Inflammatory macrophage (primary cell): ENCODE measurements around the gene NTRK2.

Experiments
- DNase-seq, 2 donors: peaks; one replicate each; pipeline ENCODE4 v3.0.0-alpha.2; 2020 to 2022

The NTRK2 gene

DNA sequence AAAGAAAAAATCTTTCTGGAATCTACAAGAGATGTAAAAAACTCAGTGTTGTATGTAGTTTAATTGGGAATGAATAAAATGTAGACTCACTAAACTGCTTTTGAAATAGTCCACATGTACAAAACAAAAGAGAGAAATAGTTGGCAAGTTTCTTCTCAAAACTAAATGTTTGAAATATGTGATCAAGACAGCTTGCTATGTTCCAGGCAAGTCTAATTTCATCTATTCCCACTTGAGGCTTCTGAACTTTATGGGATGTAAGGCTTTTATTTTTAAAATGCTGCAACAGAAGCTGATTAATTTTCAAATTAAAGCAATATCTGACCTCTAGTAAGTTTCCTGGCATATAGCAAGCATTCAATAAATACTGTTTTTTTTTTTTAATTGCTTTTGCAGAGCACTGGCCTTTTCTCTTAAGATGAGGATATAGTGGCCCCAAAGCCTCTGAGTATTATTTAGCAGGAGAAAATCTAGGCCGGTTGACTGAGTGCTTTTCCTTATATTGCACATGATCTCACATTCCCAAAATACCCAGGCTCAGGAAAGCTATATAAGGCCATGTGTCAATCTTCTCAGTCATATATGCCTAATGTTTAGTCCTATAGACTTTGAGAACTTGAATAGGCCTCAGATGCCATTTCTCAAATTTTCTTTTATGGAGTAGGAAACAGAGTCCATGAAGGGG, 183.2 kb downstream of the NTRK2 start:
- no peak for DNase-seq

DNA sequence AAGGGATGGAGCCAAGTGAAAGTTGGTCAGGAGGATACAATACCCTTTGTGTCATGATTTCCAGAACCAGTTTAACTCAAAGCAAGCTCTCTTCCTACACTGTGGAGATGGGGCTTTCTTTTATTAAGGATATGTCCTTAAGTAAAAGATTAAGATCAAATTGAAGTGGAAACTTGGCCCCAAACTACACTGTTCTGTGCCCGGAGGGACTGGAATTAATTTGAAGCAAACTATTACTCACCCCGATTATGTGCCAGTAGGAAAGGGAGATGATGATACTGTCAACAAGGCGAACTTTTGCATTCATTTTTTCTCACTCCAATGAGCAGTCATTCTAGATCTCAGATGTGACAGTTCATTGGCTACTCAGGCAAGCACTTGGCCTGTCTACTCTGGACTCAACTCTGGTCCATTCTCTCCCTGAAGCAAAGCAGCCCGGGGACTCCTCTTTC, 186.7 kb downstream of the NTRK2 start:
- DNase-seq, result no peak

DNA sequence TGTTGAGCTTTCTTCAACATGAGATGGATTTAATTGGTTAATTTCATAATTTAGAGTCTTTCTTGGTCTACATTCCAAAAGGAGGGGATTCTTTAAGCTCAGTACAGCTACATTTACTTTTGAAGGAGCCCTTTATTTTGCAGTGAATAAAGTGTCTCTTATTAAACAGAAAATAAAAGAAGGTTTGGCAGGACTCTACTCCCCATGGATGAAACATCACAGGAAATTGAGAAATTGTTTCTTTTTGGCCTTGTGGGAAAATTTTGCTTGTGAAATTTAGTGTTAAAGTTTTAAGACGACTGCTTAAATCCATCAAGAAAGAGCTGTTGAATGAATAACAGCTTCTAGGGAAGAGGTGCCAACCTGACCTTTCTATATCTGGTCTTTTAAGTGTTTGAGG, 187.7 kb downstream of the NTRK2 start:
- DNase-seq, result no peak

DNA sequence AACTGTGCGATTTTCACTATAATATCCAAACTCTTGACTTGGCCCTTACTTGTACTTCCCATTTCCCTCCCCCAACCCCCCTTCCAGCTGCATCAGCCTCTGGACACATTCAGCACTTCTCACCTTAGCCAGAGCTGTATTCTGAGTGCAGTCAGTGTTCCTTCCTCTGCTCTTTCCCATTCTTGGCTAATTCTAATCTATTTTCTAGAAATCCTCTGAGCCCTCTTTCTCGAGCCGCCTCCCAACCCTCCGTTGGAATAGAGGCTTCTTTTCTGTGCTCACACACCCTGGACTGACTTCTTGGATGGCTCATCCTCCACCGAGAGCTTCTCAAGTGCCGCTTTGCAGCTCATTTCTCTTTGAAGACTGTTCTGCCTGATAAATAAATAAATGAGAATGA, 188.8 kb downstream of the NTRK2 start:
- no peak for DNase-seq

DNA sequence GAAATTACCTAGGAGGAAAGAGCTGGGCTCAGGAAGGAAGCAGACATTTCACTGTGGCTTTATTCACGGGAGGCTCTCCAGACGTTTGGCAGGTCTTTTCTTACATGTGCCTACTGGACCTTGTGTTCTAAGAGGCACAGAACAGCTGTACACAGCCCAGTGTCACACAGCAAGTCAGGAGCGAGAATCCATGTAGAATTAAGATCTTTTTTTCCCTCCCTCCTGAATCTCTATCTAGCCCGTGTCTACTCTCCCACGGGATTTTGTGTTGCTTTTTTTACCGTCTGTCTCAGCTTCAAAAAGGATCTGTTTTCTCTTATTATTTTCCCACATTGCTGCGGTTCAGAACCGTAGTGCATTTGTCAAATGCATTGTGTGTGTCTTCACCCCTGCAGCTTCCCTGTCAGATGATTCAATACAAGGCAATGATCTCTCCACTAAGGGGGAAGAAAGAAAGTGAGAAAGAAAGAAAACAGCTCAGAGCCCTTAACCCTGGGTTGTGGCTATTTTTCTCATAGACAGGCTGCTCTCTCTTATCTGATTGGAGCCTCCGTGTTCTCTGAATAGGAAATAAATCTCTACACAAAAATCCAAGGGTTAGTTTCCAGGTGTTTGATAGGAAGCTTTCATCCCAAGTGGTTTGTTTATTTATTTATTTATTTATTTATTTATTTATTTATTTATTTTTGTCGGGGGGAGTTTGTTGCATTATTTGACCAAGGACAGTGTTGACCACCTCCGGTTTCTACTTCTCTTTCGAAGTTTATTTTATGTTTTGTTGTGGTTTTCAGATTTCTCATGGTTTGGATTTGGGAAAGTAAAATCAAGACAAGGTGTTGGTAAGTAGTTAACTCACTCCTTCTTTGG, 191.0 kb downstream of the NTRK2 start:
- DNase-seq, result no peak

DNA sequence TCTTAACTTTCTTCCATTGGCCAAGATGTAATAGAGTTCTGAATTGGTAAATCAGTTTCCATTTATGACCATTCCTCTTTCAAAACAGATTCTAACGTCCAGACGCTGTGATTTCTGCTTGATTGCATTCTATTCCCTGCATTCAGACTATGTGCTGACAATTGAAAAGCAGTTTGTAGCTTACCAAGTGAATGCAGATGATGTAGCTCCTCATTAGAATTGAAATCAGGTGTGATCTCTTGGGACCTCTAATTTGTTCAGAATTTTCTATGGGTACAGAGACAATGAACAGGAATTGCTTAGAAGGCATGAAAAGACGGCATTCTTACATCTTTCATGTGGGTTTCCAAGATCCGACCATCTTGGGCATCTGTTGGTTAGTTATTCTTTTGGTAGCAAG, 191.9 kb downstream of the NTRK2 start:
- no peak for DNase-seq

DNA sequence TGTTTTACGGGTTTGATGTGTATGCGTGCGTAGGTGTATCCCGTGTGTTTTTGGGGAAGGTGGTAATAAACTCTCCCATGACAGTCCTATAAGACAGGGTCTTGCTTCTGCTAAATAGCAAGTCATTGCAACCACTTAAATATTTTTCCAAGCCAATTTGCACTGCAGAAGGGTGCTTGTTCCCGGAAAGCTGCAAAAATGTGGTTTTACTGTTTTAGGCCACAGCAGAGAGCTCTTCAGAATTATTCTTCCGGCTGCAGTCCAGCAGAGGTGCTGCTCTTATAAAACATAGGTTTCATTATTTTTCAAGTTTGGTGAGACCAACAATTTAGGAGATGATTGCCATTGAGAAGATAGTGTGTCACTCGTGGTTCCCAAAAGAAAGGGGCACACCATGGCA, 192.8 kb downstream of the NTRK2 start:
- DNase-seq, result no peak

DNA sequence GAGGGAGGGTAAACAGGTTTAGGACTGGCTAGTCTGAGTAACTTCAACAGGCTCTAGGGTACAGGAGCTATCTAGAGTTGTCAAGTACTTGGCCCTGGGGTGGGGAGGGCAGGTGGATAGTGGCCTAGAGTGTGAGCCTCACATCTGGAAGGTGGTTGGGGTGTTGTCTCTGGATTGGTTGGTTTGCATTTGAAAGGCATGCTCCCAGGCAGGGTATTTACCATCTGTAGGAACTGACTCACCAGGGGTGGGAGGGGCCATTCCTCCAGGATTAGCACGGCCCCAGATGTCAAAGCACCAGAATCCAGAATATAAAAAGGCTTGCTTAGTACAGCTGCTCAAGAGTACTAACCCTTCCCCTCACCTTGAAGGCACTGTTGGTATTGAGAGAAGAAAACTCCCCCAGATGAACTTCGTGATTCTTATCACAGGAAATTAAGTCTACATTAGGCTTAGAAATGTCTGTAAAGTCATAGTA, 193.3 kb downstream of the NTRK2 start:
- DNase-seq, result no peak

DNA sequence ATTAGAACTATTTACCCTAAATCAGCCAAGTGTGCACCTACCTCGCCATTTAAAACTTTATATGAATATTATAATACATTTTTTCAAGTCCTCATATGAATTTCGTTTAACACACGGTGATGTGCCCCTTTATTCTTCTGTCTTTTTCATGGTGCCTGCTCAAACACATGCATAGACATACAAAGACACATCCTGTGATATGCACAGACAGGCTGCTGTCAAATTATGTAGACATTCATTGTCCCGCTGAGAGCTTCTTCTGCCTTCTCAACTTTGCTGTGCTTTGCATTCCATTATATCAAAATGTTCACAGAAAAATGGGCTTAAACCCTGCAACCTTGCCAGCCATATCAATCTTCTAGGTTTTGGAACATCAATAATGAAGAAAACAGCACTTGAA, 193.8 kb downstream of the NTRK2 start:
- DNase-seq, result no peak

DNA sequence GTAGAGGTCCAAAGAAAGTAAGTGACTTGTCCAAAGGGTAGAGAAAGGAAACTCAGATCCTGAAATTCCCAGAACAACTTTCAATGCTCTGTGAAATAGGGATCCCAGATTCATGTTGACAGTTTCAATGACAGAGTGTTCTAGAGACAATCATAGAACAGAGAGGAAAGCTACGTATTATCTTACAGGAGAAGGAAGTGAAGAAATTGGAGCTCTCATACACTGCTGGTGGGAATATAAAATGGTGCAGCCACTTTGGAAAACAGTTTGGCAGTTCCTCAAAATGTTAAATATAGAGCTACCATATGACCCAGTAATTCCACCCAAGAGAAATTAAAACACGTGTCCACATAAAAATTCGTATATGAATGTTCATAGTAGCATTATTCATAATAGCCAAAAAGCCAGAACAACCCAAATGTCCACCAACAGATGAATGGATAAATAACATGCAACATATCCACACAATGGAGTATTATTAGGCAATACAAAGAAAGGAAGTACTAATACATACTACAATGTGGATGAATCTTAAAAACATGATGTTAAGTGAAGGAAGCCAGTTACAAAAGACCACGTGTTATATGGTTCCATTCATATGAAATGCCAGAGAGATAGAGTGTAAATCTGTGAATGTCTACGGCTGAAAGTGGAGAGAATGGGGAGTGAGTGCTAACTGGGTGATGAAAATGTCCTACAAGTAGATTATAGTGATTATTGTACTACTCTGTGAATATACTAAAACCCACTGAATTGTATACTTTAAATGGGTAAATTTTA, 197.1 kb downstream of the NTRK2 start:
- no peak for DNase-seq

DNA sequence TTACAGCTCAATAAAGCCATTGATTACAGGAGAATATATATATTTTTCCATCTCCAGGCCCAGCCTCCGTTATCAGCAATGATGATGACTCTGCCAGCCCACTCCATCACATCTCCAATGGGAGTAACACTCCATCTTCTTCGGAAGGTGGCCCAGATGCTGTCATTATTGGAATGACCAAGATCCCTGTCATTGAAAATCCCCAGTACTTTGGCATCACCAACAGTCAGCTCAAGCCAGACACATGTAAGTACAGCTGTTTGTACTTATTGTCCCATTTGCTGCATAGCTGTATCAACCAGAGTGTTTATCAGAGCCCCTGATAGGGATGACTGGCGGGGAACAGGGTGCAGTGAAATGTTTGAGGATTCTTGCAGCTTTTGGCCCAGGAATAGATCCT, 197.7 kb downstream of the NTRK2 start:
- no peak for DNase-seq

DNA sequence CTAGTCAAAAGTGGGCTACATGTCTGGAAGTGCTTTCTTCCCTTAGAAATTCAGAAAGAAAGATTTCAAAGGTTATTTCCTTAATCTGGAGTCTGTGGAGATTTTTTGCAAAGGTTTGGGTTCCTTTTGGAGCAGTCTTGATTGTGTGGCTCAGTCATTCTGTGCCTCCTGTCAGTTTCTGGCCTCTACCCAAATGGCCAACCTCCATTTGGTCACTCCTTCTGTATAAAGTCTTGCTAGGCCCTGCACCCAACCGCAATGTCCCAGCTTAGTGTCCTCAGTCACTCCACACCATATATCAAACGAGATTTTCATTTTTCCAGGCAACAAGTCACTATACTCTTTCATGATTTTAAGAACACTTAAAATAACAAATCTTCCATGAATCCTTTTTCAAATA, 199.6 kb downstream of the NTRK2 start:
- DNase-seq, result no peak

DNA sequence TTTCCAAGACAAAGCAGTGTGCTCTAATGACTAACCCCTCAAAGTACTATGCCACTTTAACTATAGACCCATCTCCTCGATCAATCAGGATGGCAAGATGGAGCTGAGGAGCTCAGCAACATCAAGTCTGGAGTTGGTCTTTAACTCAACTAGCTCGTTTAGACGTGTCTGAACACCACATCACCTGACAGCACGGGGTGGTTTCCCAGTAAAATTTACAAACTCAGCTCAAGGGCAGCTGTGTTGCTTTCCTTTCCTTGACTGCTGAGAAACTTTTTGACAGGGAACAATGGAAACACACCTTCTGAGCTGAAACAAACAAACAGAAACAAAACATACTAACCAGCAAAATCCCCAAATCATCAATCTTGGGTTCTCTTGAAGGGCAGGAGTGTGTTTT, 202.5 kb downstream of the NTRK2 start:
- DNase-seq, result no peak

DNA sequence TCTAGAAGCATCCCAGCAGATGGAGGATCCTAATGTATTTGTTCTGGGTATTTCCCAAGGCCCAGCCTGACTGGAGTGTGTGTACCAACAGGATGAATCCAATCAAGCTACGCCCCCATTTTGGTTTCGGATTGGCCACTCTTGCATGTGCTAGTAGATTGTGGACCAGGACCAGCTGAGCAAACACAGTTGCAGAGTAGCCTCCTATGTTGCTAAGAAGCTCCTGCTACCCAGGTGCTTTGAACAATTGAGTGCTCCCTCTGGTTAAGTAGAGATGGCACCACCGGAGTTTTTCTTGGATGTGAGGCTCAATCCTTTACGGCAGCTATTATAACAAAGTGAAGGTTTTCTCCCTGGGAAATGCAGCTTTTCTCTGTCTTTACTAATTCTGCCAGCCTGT, 204.5 kb downstream of the NTRK2 start:
- DNase-seq, result no peak

DNA sequence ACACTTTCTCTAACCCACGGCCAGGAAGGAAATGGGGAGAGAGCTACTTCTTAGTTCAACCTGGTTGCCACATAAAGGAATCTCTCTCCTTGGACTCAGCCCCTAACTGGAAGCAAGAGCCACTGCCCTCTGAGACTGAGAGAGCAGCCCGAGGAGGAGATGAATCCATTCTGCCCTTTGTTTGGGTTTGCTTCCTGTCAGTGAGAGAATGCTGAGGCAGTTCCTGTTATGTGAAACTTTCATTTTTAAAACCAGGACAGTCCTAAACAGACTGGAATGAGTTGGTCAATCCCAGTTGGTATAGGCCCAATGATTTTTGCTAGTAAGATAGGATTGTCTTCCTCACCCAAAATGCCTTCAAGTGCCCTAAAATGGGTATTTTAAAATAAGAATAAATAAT, 205.1 kb downstream of the NTRK2 start:
- DNase-seq, result peak in 1 of 2 donors; percentile 1

DNA sequence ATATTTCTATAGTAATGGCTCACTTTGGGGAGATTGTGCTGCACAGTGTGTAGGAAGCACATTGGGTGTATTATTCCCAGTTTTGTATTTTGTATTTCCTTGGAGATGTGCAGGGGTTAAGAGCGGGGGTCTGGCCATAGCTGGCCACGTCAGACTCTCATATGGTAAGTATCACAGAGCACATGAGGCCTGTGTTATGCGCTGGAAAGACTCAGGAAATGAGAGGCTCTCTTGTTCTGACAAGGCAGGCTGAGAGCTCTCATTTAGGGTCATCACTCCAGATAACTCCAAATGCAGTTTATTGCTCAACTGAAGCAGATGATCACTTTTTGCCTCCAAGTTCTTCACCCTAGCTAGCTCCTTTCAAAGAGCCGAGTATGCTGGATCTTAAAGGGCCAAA, 205.7 kb downstream of the NTRK2 start:
- DNase-seq, result no peak

DNA sequence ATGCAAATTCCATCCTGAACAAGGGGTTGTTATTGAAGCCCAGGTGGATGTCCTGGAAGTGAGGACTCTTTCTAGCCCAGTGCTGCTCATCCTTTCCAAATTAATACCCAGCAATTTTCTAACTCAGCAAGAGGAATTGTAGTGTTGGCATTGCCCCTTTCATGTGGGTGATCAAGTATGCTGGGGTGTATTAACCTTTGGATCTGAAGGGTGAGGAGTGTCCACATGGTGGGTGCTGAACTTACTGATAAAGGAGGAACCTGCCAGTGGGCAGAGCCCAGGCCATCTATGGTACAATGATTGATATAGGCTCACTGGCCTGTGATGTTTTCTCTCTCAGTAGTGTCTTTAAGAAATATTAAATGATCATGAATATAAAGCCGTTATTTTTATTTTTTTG, 210.1 kb downstream of the NTRK2 start:
- no peak for DNase-seq

DNA sequence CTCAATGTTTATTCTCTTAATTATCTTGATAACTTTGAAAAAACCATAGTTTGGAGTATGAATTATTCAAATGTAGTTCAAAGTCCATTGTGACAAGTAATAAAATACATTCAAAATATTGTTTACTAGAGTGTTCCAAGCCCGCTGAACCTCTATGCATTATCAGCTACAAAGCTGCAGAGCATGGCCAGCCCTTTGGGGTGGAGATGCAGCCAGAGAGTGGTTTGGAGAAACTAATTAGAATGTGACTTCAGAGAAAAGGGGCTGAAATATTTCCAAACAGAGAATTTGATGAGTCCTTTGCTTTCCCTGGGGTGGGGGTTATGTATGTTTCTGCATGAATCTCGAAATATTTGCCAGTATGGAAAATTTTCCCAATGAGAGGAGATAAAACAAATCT, 211.3 kb downstream of the NTRK2 start:
- DNase-seq, result no peak

DNA sequence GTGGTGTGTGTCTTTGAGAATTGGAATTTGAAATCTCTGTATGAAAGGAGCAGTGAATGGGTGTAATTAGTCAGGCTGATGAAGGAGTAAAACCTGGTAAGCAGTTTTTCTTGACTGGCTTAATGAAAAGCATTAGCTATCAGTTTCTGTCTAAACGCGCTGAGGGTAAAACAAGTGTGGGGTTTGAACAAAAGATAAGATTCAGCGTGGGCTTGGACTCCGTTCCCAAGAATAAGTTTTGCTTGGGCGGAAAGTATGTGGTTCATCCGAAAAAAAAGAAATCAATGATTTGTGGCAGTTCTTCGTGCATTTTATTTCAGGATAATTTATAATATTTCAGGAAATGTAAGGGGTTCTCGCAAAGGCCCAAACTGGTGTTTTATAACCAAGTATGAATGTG, 217.3 kb downstream of the NTRK2 start:
- DNase-seq, result no peak

DNA sequence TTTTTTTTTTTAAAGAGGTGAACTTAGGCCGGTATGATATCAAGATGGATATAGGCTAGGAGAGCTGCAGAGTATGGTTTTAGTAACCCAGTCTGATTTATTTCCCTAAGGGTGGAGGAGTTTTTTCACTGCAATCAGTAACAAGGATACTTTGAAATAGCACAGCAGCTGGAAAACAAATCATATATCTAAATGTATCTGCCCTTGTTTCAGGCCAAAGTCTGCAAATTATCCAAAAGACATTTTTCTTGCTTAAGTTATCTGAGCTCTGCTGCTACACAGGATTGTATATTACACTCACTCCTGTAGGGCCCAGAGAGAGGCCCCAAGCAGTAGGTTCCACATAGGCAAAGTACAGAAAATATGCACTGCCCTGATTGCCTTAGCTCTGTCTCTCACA, 222.4 kb downstream of the NTRK2 start:
- no peak for DNase-seq

DNA sequence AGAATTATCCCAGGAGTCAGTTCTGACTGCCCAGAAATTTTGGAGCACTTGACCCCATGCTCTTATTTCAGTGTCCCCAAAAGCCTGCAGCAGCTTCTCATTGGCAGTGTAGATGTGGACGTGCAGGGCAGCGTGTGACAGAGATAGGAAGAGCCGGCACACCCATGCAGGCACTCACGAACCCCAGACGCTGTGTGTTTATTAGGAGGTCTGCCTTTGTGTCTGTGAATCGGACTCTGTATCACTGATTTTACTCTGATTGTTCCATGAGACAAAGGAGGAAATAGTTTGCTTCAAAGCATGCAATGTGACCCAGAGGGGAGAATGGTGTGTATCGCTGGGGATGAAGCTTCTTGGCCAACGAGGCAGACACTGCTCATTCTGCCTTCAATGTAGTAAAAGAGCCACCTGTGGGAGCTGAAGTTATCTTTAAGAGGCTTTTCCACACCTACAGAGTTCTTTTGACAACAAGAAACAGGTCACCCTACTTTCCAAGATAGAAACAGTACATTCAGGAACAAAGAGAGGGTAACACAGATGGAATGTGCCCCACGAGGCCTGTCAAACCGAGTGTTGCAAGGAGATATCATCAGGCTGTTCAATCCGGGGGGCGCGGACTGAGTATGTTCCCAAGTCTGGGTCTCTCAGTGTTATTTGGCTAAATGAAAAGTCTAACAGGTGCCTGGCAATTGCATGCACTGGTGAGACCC, 224.0 kb downstream of the NTRK2 start:
- no peak for DNase-seq

DNA sequence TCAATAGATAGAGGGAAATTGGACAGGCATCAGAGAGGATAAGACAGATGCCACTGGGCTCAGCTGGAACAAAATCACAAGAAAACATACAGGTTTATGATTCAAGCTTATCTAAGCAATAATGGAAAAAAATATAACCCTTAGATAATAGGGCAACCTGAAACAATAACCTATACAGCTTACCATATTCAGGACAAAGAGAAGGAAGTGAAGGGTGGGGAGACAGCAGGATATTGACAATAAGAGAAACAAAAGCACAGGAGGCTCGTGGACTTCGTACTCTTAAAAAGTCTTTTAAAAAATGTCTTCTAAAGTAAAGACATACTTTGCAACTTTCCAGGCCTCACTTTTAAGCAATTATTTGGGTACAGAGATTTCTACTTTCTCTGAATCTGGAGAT, 225.3 kb downstream of the NTRK2 start:
- no peak for DNase-seq
